Right atrium auricular region (tissue), 2 donors: ENCODE results near the gene TMCO4. TPM values are rescaled to one million over a fixed set of nuclear protein-coding genes. Genes with fewer than 3 reads are reported as not detected.
"Not testable (repeated sequence)": the region's sequence is repeated elsewhere in the genome, so short reads cannot be mapped to it uniquely, and the experiment has no call there.

ENCODE experiments used
- DNase-seq: peaks from one replicate; pipeline ENCODE4 v3.0.0-alpha.2; 2019; ENCODE audit warnings: low spot score
- H3K27ac ChIP-seq, 2 donors: fragments of 200-600 bp; sonication (generic); 1 replicate in 1 of 2; 2 replicates in 1 of 2; pipeline ENCODE4 v1.5.1; 2016 to 2019
- H3K27me3 ChIP-seq, 2 donors: fragments of 200-600 bp; sonication (generic); one replicate each; pipeline versions ENCODE4 v1.5.1 to v1.6.0; 2017 to 2019
- H3K36me3 ChIP-seq: fragments of 200-600 bp; sonication (generic); one replicate; pipeline ENCODE4 v1.5.1; 2016
- H3K4me1 ChIP-seq, 2 donors: fragments of 200-600 bp; sonication (generic); one replicate each; pipeline versions ENCODE4 v1.5.1 to v1.6.0; 2017 to 2019
- H3K4me3 ChIP-seq, 2 donors: fragments of 200-600 bp; sonication (generic); 1 replicate in 1 of 2; 2 replicates in 1 of 2; pipeline ENCODE4 v1.5.1; 2017 to 2019; ENCODE audit warnings: mild to moderate bottlenecking in 1 of 2, moderate library complexity in 1 of 2
- H3K9me3 ChIP-seq, 2 donors: fragments of 200-600 bp; sonication (generic); one replicate each; pipeline ENCODE4 v1.5.1; 2019
- total RNA-seq, 2 donors: library from RNA; depleted of rRNA; stranded (reverse); fragments of >200 nt; gene quantifications; one replicate each; pipeline ENCODE4 v1.1.0, GENCODE V29; 2016
- TF ChIP-seq, protein P1 (sequence below), 2 donors: fragments of 200-600 bp; sonication (generic); IDR thresholded peaks; one replicate each; pipeline ENCODE4 v1.5.1; 2019; ENCODE audit warnings: antibody characterized with exemption in 2 of 2

The TMCO4 gene
- total RNA-seq, 2 donors from 2014 or later: 5.7 to 10.7 TPM

DNA sequence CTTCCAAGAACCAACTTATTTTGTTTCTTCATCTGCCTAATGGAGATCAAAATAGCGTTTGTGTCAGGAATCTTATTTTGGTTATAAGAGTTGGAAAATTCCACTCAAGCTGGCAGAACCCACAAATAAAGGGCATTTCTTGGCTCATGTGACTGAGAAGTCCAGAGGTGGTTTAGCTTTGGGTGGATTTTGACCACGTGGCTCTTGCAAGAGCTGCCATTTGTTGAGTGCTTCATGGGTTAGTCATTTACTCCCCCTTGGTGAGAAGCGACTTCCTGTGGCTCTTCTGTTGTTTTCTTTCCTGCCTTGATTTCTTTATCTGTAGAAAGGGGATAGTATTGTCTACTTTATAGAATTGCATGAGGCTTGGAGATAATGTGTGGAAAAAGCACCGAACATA is 24.8 kb upstream of the TMCO4 start:
- H3K4me3 ChIP-seq: no peak overlapping the region
- no peaks in the 10 kb centered on the region for H3K9me3 ChIP-seq
- no peaks in the 10 kb centered on the region for H3K4me1 ChIP-seq
- no peak for DNase-seq
- no peaks in the 10 kb centered on the region for H3K36me3 ChIP-seq
- TF ChIP-seq, protein P1, sequence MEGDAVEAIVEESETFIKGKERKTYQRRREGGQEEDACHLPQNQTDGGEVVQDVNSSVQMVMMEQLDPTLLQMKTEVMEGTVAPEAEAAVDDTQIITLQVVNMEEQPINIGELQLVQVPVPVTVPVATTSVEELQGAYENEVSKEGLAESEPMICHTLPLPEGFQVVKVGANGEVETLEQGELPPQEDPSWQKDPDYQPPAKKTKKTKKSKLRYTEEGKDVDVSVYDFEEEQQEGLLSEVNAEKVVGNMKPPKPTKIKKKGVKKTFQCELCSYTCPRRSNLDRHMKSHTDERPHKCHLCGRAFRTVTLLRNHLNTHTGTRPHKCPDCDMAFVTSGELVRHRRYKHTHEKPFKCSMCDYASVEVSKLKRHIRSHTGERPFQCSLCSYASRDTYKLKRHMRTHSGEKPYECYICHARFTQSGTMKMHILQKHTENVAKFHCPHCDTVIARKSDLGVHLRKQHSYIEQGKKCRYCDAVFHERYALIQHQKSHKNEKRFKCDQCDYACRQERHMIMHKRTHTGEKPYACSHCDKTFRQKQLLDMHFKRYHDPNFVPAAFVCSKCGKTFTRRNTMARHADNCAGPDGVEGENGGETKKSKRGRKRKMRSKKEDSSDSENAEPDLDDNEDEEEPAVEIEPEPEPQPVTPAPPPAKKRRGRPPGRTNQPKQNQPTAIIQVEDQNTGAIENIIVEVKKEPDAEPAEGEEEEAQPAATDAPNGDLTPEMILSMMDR (IDR thresholded peaks at IDR 0.05): no peak
- H3K27ac ChIP-seq: no peak overlapping the region
- H3K27me3 ChIP-seq: no peaks in the 10 kb centered on the region

DNA sequence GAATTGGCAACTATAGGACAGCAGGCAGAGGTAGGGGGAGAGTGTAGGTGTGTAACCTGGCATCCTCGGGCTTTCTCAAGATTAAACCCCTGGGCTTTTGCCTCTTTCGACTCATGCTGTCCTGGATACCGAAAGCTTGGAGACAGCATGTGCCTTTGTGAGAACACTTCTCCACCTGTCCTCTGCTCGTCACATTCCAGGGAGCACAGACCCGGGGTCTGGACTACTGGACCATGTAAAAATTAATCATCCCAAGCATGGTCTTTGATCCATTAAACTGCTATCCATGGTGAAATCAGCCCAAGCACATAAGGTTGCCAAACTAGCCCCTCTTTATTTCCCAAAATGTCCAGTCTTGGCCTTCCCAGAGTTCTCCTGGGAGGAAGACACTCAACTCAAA is 24.3 kb upstream of the TMCO4 start:
- Histone ChIP-seq H3K36me3 (no peaks in the 10 kb centered on the region), H3K27me3 (no peaks in the 10 kb centered on the region), H3K9me3 (no peaks in the 10 kb centered on the region), H3K4me1 (no peaks in the 10 kb centered on the region), H3K27ac (no peak overlapping the region), H3K4me3 (no peak overlapping the region)
- TF ChIP-seq, protein P1 (IDR thresholded peaks at IDR 0.05): no peak
- no peak for DNase-seq

DNA sequence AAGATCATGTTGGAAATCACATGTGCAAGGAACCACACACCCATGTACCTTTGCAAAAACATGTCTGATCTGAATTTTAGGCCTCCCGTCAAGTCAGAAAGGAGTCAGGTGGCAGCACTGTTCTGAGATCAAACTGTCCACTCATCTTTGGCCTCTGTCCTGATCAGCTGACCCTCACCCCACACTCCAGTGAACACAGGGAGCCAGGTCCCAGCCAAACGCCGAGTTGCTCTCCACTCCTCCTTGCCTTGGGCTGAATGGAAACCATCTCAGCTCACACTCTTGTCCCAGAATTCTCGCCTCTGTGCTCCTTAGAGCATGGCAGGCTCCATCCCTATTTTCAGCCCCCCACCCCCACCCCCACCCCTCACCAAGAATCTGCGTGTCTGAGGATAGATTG is 20.0 kb upstream of the TMCO4 start:
- DNase-seq: no peak
- TF ChIP-seq, protein P1 (IDR thresholded peaks at IDR 0.05): no peak
- no peak overlapping the region for H3K4me3 ChIP-seq
- H3K9me3 ChIP-seq: no peaks in the 10 kb centered on the region
- no peaks in the 10 kb centered on the region for H3K36me3 ChIP-seq
- H3K27ac ChIP-seq: no peak overlapping the region
- no peaks in the 10 kb centered on the region for H3K4me1 ChIP-seq
- H3K27me3 ChIP-seq: no peaks in the 10 kb centered on the region

DNA sequence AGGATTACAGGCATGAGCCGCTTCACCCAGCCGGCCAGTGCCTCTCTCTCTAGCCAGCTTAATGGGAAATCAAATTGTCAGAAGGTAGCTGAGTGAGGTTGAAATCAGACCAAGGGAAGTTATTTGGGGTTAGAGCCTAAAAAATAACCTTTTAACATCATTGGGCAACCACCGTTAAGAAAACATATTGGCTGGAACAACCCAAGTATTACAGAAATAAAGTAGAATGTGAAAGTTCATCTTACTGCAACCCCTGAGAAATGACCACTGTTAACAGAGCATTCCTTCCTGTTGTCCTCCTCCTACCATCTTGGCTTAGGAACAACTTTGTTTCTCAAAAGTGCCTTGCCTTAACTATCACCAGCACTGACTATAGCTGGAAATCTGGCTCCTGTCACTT is 18.6 kb upstream of the TMCO4 start:
- no peaks in the 10 kb centered on the region for H3K4me1 ChIP-seq
- TF ChIP-seq, protein P1 (IDR thresholded peaks at IDR 0.05): no peak
- no peak overlapping the region for H3K27ac ChIP-seq
- H3K36me3 ChIP-seq: no peaks in the 10 kb centered on the region
- DNase-seq: no peak
- H3K4me3 ChIP-seq: no peak overlapping the region
- no peaks in the 10 kb centered on the region for H3K27me3 ChIP-seq
- no peaks in the 10 kb centered on the region for H3K9me3 ChIP-seq

DNA sequence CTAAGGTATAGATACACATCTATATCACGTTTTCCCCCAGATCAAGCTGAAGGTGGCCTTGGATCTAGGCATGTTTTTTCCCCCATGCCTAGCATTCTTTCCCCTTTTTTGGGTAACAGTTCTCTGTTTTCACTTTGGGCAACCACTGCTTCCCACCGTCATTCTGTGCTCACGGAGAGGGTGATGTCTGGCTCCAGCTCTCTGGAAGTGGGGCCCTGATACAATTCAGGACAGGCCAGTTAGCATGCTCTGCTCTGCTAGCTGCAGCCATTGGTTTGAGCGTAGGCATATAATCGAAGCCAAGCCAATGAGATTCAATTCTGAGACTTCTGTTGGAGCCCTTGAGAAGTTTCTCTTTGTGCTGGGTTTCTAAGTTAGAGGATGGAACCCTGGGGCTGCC is 17.4 kb upstream of the TMCO4 start:
- DNase-seq: no peak
- no peak overlapping the region for H3K27ac ChIP-seq
- no peaks in the 10 kb centered on the region for H3K4me1 ChIP-seq
- TF ChIP-seq, protein P1 (IDR thresholded peaks at IDR 0.05): no peak
- H3K4me3 ChIP-seq: no peak overlapping the region
- no peaks in the 10 kb centered on the region for H3K27me3 ChIP-seq
- H3K36me3 ChIP-seq: no peaks in the 10 kb centered on the region
- no peaks in the 10 kb centered on the region for H3K9me3 ChIP-seq

DNA sequence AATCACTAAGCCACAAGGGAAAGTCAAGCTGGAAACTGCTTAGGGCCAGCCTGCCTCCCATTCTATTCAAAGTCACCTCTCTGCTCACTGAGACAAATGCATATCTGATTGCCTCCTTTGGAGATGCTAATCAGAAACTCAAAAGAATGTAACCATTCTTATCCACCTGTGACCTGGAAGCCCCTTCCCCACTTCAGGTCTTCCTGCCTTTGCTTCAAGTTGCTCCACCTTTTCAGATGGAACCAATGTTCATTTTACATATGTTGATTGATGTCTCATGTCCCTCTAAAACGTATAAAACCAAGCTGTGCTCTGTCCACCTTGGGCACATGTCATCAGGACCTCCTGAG is 17.0 kb upstream of the TMCO4 start:
- not testable (repeated sequence) for H3K4me1 ChIP-seq, H3K9me3 ChIP-seq, H3K4me3 ChIP-seq, DNase-seq, H3K27ac ChIP-seq, H3K36me3 ChIP-seq, H3K27me3 ChIP-seq
